CD14-positive monocyte (primary cell): ENCODE data around the gene MEAF6. TPM values are rescaled to one million over a fixed set of nuclear protein-coding genes. Genes with fewer than 3 reads are reported as not detected.

Source experiments
- DNase-seq, 3 donors: peaks; one replicate each; pipeline ENCODE4 v3.0.0-alpha.2; 2011 to 2022
- H2AFZ ChIP-seq: 2 replicates; pipeline ENCODE4 v1.6.0; 2012; ENCODE audit warnings: mild to moderate bottlenecking, low read depth, low read length, inconsistent platforms; ENCODE audit not compliant: insufficient read depth, poor library complexity, severe bottlenecking
- H3K27ac ChIP-seq, 2 donors: 1 replicate in 1 of 2; 2 replicates in 1 of 2; pipeline ENCODE4 v1.5.1; 2012 to 2013; ENCODE audit warnings: low read length in 2 of 2, control low read depth in 1 of 2, inconsistent platforms in 1 of 2, low read depth in 1 of 2, mild to moderate bottlenecking in 1 of 2
- H3K27me3 ChIP-seq, 2 donors: one replicate each; pipeline versions ENCODE4 v1.6.0 to v1.6.1; 2011 to 2013; ENCODE audit warnings: low read length in 2 of 2; ENCODE audit not compliant: control insufficient read depth in 2 of 2, insufficient read depth in 2 of 2
- H3K36me3 ChIP-seq, 2 donors: replicated peaks in 1 of 2; 1 replicate in 1 of 2; 2 replicates in 1 of 2; pipeline versions ENCODE4 v1.5.1 to v1.6.1; 2012 to 2013; ENCODE audit warnings: low read length in 2 of 2, control low read depth in 1 of 2, inconsistent platforms in 1 of 2, mild to moderate bottlenecking in 1 of 2; ENCODE audit not compliant: insufficient read depth in 2 of 2, control insufficient read depth in 1 of 2
- H3K4me1 ChIP-seq, 2 donors: 1 replicate in 1 of 2; 2 replicates in 1 of 2; pipeline versions ENCODE4 v1.5.1 to v1.6.1; 2012 to 2013; ENCODE audit warnings: low read length in 2 of 2, control low read depth in 1 of 2, inconsistent platforms in 1 of 2, mild to moderate bottlenecking in 1 of 2, moderate library complexity in 1 of 2; ENCODE audit not compliant: insufficient read depth in 2 of 2, control insufficient read depth in 1 of 2
- H3K4me2 ChIP-seq: replicated peaks from 2 replicates; pipeline ENCODE3; 2012; ENCODE audit warnings: low read length, moderate library complexity, mild to moderate bottlenecking; ENCODE audit not compliant: poor library complexity, severe bottlenecking; ENCODE audit errors: extremely low read depth
- H3K4me3 ChIP-seq, 3 experiments: fragments of 200-600 bp in 1 of 3; sonication (generic) in 1 of 3; replicated peaks in 1 of 3; 1 replicate in 2 of 3; 2 replicates in 1 of 3; pipeline ENCODE4 v1.5.1; 2011 to 2013; ENCODE audit warnings: low read length in 3 of 3, mild to moderate bottlenecking in 3 of 3, control low read depth in 2 of 3, low read depth in 2 of 3, inconsistent platforms in 1 of 3, moderate library complexity in 1 of 3
- H3K79me2 ChIP-seq: 2 replicates; pipeline ENCODE4 v1.6.0; 2012; ENCODE audit warnings: mild to moderate bottlenecking, control low read depth, inconsistent platforms, low read length, moderate library complexity; ENCODE audit not compliant: insufficient read depth
- H3K9ac ChIP-seq: 2 replicates; pipeline ENCODE4 v1.6.0; 2017; ENCODE audit warnings: low read length, mild to moderate bottlenecking; ENCODE audit not compliant: insufficient read depth, poor library complexity, severe bottlenecking
- H3K9me3 ChIP-seq, 2 donors: replicated peaks in 1 of 2; 1 replicate in 1 of 2; 2 replicates in 1 of 2; pipeline versions ENCODE4 v1.5.1 to v1.6.1; 2012 to 2013; ENCODE audit warnings: low read length in 2 of 2, control low read depth in 1 of 2; ENCODE audit not compliant: control insufficient read depth in 1 of 2, insufficient read depth in 1 of 2
- H4K20me1 ChIP-seq: 2 replicates; pipeline ENCODE4 v1.6.0; 2012; ENCODE audit warnings: mild to moderate bottlenecking, low read length, control low read depth, moderate library complexity; ENCODE audit not compliant: insufficient read depth
- H3K27ac Mint-ChIP-seq, 7 donors: one replicate each; pipeline ENCODE4 v1.8.0; 2020; ENCODE audit warnings: mild to moderate bottlenecking in 7 of 7, mixed read lengths in 7 of 7, moderate library complexity in 6 of 7, inconsistent platforms in 2 of 7
- H3K27me3 Mint-ChIP-seq, 3 donors: one replicate each; pipeline ENCODE4 v1.8.0; 2021 to 2022; ENCODE audit warnings: low read depth in 3 of 3, mild to moderate bottlenecking in 3 of 3, mixed read lengths in 3 of 3, moderate library complexity in 3 of 3, inconsistent platforms in 1 of 3
- H3K36me3 Mint-ChIP-seq, 2 donors: one replicate each; pipeline ENCODE4 v1.8.0; 2020; ENCODE audit warnings: mixed read lengths in 2 of 2, inconsistent platforms in 1 of 2, mild to moderate bottlenecking in 1 of 2
- H3K4me1 Mint-ChIP-seq: one replicate; pipeline ENCODE4 v1.8.0; 2020; ENCODE audit warnings: mild to moderate bottlenecking, mixed read lengths
- H3K4me3 Mint-ChIP-seq, 2 donors: one replicate each; pipeline ENCODE4 v1.8.0; 2020; ENCODE audit warnings: mild to moderate bottlenecking in 2 of 2, mixed read lengths in 2 of 2, moderate library complexity in 1 of 2
- H3K9me3 Mint-ChIP-seq, 7 donors: one replicate each; pipeline ENCODE4 v1.8.0; 2020 to 2022; ENCODE audit warnings: mixed read lengths in 7 of 7, mild to moderate bottlenecking in 6 of 7, moderate library complexity in 6 of 7, inconsistent platforms in 2 of 7
- CTCF ChIP-seq: fragments of 200-600 bp; IDR thresholded peaks from one replicate; pipeline ENCODE4 v1.8.0; 2022; ENCODE audit warnings: antibody characterized with exemption, mild to moderate bottlenecking
- WGBS: methylation state at CpG from one replicate; pipeline ENCODE4 v1.1.5; 2013; ENCODE audit warnings: missing lambda C conversion rate; ENCODE audit not compliant: insufficient coverage; 5-methylcytosine and 5-hydroxymethylcytosine counted together
- intact Hi-C, 2 donors: fragments of 100-400 bp; cut with micrococcal nuclease; formaldehyde crosslinking; loops; one replicate each; pipeline versions ENCODE4 v1.15.0 to v1.15.1; 2023
- polyA plus RNA-seq, 3 donors: library from polyadenylated mRNA; depleted of rRNA in 1 of 3; unstranded in 2 of 3; stranded (reverse) in 1 of 3; fragments of 300-500 nt in 2 of 3; fragments of >200 nt in 1 of 3; fragmentation: Illumina TruSeq in 2 of 3; gene quantifications; 1 replicate in 2 of 3; 2 replicates in 1 of 3; pipeline ENCODE4 v1.2.3, GENCODE V29; 2012 to 2021

MEAF6 gene
- polyA plus RNA-seq, 3 donors, result 56.7 to 99.8 (median 79.2) TPM

DNA sequence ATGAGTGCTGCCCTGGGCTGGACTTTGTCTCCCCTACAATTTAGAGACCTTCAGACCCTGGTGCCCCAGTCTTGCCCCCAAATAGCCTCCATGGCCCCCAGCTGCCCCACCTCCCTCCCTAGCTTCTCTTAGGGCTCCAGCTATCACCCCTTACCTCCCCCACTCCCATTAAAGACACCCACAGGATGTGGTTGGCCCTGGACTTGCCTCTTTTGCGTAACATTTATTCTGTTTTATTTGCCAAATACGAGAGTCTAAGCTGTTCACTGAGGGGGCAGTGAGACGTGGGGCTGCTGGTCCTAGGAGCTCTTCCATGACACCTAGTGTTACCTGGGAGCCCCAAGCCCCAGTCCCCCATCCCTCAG lies 35.7 kb downstream of the MEAF6 start:
- no CpG with 5 or more reads among the region's 3 CpGs for WGBS
- intact Hi-C loops, result loop anchor here in 1 of 2 donors (10.0 kb wide), 1 partner anchor 1174 kb away; the partner anchor contains the start of gene SH3D21
- H3K27ac Mint-ChIP-seq, result peak overlapping the region; percentile 95 to 99 (median 98)
- TF ChIP-seq CTCF, result no peak
- peaks cover 86% of the 10 kb centered on the region for H4K20me1 ChIP-seq
- DNase-seq, result peak in 2 of 3 donors; percentile 41 to 81
- H3K4me1 Mint-ChIP-seq, result peaks cover 62% of the 10 kb centered on the region
- peaks cover 61 to 70% of the 10 kb centered on the region in 2 donors for H3K4me1 ChIP-seq
- peak overlapping the region; percentile 98 for H3K4me2 ChIP-seq
- peak overlapping the region; percentile 25 to 98 (median 46) for H3K4me3 ChIP-seq
- no peaks in the 10 kb centered on the region for H3K9me3 ChIP-seq
- H3K36me3 ChIP-seq, result peaks cover 43 to 49% of the 10 kb centered on the region in 2 donors
- H3K9ac ChIP-seq, result peak overlapping the region; percentile 77
- no peak overlapping the region for H2AFZ ChIP-seq
- peaks cover 69% of the 10 kb centered on the region for H3K79me2 ChIP-seq
- H3K9me3 Mint-ChIP-seq, result no peaks in the 10 kb centered on the region
- H3K4me3 Mint-ChIP-seq, result peak overlapping the region; percentile 86 to 91
- H3K27ac ChIP-seq, result peak overlapping the region; percentile 96 to 99
- H3K27me3 Mint-ChIP-seq, result no peaks in the 10 kb centered on the region
- no peaks in the 10 kb centered on the region for H3K27me3 ChIP-seq
- peaks cover 53 to 57% of the 10 kb centered on the region in 2 donors for H3K36me3 Mint-ChIP-seq

GRCh38 chr1:37478451-37478881 lies 36.1 kb downstream of the MEAF6 start:
- Histone ChIP-seq H4K20me1 (peaks cover 86% of the 10 kb centered on the region), H3K27ac (peak overlapping the region; percentile 96 to 99), H3K36me3 (peaks cover 39 to 45% of the 10 kb centered on the region in 2 donors), H3K4me1 (peaks cover 65 to 74% of the 10 kb centered on the region in 2 donors), H3K9ac (peak overlapping the region; percentile 77), H3K4me2 (peak overlapping the region; percentile 98), H3K4me3 (peak overlapping the region in 2 of 3 experiments; percentile 46 to 98), H3K79me2 (peaks cover 69% of the 10 kb centered on the region), H3K9me3 (no peaks in the 10 kb centered on the region), H3K27me3 (no peaks in the 10 kb centered on the region), H2AFZ (no peak overlapping the region)
- intact Hi-C loops, result loop anchor here in 1 of 2 donors (10.0 kb wide), 1 partner anchor 1174 kb away; the partner anchor contains the start of gene SH3D21
- H3K4me3 Mint-ChIP-seq, result peak overlapping the region; percentile 86 to 91
- 65% methylated on average over 8 of the region's 8 CpGs for WGBS
- no peak for TF ChIP-seq CTCF
- H3K27me3 Mint-ChIP-seq, result peaks cover 0 to 2% (median 0%) of the 10 kb centered on the region in 3 donors
- H3K36me3 Mint-ChIP-seq, result peaks cover 49 to 53% of the 10 kb centered on the region in 2 donors
- H3K9me3 Mint-ChIP-seq, result no peaks in the 10 kb centered on the region
- DNase-seq, result peak; percentile 74 to 95 (median 85)
- H3K27ac Mint-ChIP-seq, result peak overlapping the region; percentile 95 to 99 (median 98)
- peaks cover 67% of the 10 kb centered on the region for H3K4me1 Mint-ChIP-seq
